Tibial nerve (tissue), 4 donors: ENCODE results near the gene ADGRG6.

Source experiments
- EP300 ChIP-seq, 2 donors: sonication (generic); formaldehyde crosslinking; IDR thresholded peaks; one replicate each; pipeline ENCODE4 v1.6.1; 2017; ENCODE audit warnings: antibody characterized with exemption in 2 of 2, mild to moderate bottlenecking in 1 of 2
- POLR2A ChIP-seq, 2 donors: fragments of 450-650 bp; IDR thresholded peaks; one replicate each; pipeline ENCODE4 v1.6.1; 2017; ENCODE audit warnings: antibody characterized with exemption in 2 of 2, mild to moderate bottlenecking in 2 of 2, moderate library complexity in 2 of 2
- TF ChIP-seq, protein P1 (sequence below), 5 experiments: fragments of 200-600 bp in 3 of 5; fragments of 450-650 bp in 2 of 5; sonication (generic) in 3 of 5; IDR thresholded peaks; one replicate each; pipeline ENCODE4 v1.5.1; 2016 to 2019; ENCODE audit warnings: antibody characterized with exemption in 5 of 5, mild to moderate bottlenecking in 3 of 5, moderate library complexity in 2 of 5

DNA sequence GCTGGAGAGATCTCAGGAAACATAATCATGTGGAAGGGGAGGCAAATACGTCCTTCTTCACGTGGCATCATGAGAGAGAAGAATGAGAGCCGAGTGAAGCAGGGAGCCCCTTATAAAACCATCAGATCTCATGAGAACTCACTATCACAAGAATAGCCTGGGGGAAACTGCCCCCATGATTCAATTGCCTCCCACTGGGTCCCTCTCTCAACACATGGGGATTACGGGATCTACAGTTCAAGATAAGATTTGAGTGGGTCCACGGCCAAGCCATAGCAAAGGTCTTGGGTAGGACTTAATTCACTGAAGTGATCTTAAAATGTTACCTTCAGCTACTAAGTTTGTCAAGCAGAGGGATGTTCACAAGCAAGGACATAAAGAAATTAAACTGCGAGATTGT is 162.2 kb downstream of the ADGRG6 start:
- TF ChIP-seq, protein P1, sequence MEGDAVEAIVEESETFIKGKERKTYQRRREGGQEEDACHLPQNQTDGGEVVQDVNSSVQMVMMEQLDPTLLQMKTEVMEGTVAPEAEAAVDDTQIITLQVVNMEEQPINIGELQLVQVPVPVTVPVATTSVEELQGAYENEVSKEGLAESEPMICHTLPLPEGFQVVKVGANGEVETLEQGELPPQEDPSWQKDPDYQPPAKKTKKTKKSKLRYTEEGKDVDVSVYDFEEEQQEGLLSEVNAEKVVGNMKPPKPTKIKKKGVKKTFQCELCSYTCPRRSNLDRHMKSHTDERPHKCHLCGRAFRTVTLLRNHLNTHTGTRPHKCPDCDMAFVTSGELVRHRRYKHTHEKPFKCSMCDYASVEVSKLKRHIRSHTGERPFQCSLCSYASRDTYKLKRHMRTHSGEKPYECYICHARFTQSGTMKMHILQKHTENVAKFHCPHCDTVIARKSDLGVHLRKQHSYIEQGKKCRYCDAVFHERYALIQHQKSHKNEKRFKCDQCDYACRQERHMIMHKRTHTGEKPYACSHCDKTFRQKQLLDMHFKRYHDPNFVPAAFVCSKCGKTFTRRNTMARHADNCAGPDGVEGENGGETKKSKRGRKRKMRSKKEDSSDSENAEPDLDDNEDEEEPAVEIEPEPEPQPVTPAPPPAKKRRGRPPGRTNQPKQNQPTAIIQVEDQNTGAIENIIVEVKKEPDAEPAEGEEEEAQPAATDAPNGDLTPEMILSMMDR (IDR thresholded peaks at IDR 0.05), result no peak
- TF ChIP-seq EP300 (IDR thresholded peaks at IDR 0.05) (no peak), POLR2A (IDR thresholded peaks at IDR 0.05) (no peak)
